AG04450 (cell line): ENCODE measurements around the gene PPP1R13B. TPM values are rescaled to one million over a fixed set of nuclear protein-coding genes. Genes with fewer than 3 reads are reported as not detected.

Experiments used
- CTCF ChIA-PET: fragments of 300-600, 350-600 bp; formaldehyde crosslinking; extraction: SDS; loops from one replicate; lab custom pipeline; 2022; ENCODE audit warnings: antibody characterized with exemption, inconsistent platforms; lab: Charles Lee
- POLR2A ChIA-PET: fragments of 350-600 bp; formaldehyde crosslinking; extraction: SDS; loops from one replicate; lab custom pipeline; 2021; ENCODE audit warnings: antibody characterized with exemption, inconsistent platforms; lab: Yijun Ruan, JAX
- DNase-seq: peaks from one replicate; pipeline ENCODE4 v3.0.0-alpha.2; 2011; ENCODE audit warnings: low read depth, low spot score
- H3K27ac ChIP-seq: one replicate; pipeline ENCODE4 v1.5.1; 2012; ENCODE audit warnings: low read depth, low read length, control low read depth
- H3K27me3 ChIP-seq: one replicate; pipeline ENCODE4 v1.6.0; 2012; ENCODE audit warnings: low read length; ENCODE audit not compliant: control insufficient read depth, insufficient read depth
- H3K4me3 ChIP-seq: 2 replicates; pipeline ENCODE4 v1.5.1; 2011; ENCODE audit warnings: mild to moderate bottlenecking, low read depth, low read length, control low read depth
- H3K9me3 ChIP-seq: 2 replicates; pipeline ENCODE4 v1.5.1; 2012; ENCODE audit warnings: low read length; ENCODE audit not compliant: control insufficient read depth, insufficient read depth
- CTCF ChIP-seq: IDR thresholded peaks from 2 replicates; pipeline ENCODE4 v1.5.1; 2011; ENCODE audit warnings: low read depth, low read length, control low read depth, inconsistent platforms
- polyA plus RNA-seq: library from polyadenylated mRNA; depleted of rRNA; stranded (reverse); fragments of >200 nt; gene quantifications from 2 replicates; pipeline ENCODE4 v1.2.3, GENCODE V29; 2011

PPP1R13B gene
- polyA plus RNA-seq, 1 experiment = 0.62 TPM

- CTCF ChIA-PET = interaction anchor here (1.4 kb wide), 1 partner anchor 31 kb away, joined by 5 read pairs; no protein-coding TSS in a partner anchor
- Histone ChIP-seq H3K9me3 (no peaks in the 10 kb centered on the region), H3K27ac (no peak overlapping the region), H3K4me3 (no peak overlapping the region), H3K27me3 (peaks cover 6% of the 10 kb centered on the region)
- DNase-seq = no peak
- no peak for TF ChIP-seq CTCF
- POLR2A ChIA-PET = no interaction called here
Observed at GRCh38 chr14:103840014-103840413, 7.4 kb downstream of the PPP1R13B start.

- no peak for TF ChIP-seq CTCF
- no peak overlapping the region for H3K4me3 ChIP-seq
- peaks cover 3% of the 10 kb centered on the region for H3K27me3 ChIP-seq
- ChIA-PET POLR2A (no interaction called here), CTCF (interaction anchor here (1.4 kb wide), 1 partner anchor 31 kb away, joined by 5 read pairs; no protein-coding TSS in a partner anchor)
- DNase-seq = no peak
- no peaks in the 10 kb centered on the region for H3K9me3 ChIP-seq
- no peak overlapping the region for H3K27ac ChIP-seq
Observed at GRCh38 chr14:103839579-103839978, 7.8 kb downstream of the PPP1R13B start.

- H3K9me3 ChIP-seq = no peaks in the 10 kb centered on the region
- H3K4me3 ChIP-seq = no peak overlapping the region
- no peak for DNase-seq
- ChIA-PET POLR2A (no interaction called here), CTCF (no interaction called here)
- H3K27me3 ChIP-seq = no peaks in the 10 kb centered on the region
- H3K27ac ChIP-seq = no peak overlapping the region
- no peak for TF ChIP-seq CTCF
Observed at GRCh38 chr14:103838117-103838516, 9.3 kb downstream of the PPP1R13B start.

GRCh38 chr14:103836976-103837725, 10.2 kb downstream of the PPP1R13B start:
- CTCF ChIA-PET = no interaction called here
- H3K9me3 ChIP-seq = no peaks in the 10 kb centered on the region
- no peak for TF ChIP-seq CTCF
- H3K27ac ChIP-seq = no peak overlapping the region
- POLR2A ChIA-PET = no interaction called here
- H3K27me3 ChIP-seq = no peaks in the 10 kb centered on the region
- H3K4me3 ChIP-seq = no peak overlapping the region
- DNase-seq = no peak

GRCh38 chr14:103834956-103835355, 12.4 kb downstream of the PPP1R13B start:
- POLR2A ChIA-PET = no interaction called here
- no peaks in the 10 kb centered on the region for H3K9me3 ChIP-seq
- H3K27me3 ChIP-seq = no peaks in the 10 kb centered on the region
- TF ChIP-seq CTCF = no peak
- CTCF ChIA-PET = no interaction called here
- DNase-seq = no peak
- H3K27ac ChIP-seq = no peak overlapping the region
- H3K4me3 ChIP-seq = no peak overlapping the region
